HG02571 (cell line): Measurements from ENCODE around the gene MAGI3.

ENCODE experiments used
- ATAC-seq: cut with Tn5 transposase; IDR thresholded peaks from one replicate; pipeline ENCODE4 v1.9.1; 2021; ENCODE audit warnings: mild to moderate bottlenecking, moderate library complexity; ENCODE audit not compliant: unreplicated experiment

Gene MAGI3

GRCh38 chr1:113641396-113641795 is 251.1 kb downstream of the MAGI3 start:
- ATAC-seq, result no peak

DNA sequence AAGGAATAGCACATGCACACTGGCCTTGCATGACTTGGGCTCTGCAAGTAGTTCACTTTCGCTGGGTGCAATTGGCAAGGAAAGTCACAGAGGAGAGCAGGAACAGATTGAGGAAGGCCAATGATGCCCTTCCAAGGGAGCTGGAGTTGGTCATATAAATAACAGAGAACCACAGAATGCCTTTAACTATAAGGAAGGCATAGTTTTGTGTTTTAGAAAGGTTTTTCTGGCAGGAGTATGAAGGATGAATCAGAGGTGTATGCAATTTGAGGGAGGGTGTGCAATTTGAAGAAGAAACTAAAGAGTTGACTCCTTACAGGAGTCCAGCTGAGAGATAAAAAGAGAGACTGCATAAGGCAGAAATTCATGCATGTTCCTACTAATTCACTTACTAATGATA is 256.8 kb downstream of the MAGI3 start:
- ATAC-seq, result no peak

DNA sequence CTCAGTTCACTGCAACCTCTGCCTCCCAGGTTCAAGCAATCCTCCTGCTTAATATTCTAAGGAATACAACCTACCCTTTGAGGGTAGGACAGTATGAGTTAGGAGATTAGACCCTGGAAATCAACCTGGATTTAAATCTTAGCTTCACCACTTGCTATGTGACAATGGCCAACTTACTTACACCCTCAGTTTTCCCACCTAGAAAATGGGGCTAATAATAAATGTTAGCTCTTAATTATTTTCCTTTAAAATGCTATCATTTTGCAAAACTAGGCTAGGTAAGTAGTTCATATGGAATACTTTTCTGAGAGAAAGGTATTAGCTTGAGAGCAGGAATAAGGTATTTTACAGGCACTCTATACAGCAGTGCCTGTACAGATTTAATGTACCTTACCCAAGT is 258.2 kb downstream of the MAGI3 start:
- ATAC-seq, result no peak

DNA sequence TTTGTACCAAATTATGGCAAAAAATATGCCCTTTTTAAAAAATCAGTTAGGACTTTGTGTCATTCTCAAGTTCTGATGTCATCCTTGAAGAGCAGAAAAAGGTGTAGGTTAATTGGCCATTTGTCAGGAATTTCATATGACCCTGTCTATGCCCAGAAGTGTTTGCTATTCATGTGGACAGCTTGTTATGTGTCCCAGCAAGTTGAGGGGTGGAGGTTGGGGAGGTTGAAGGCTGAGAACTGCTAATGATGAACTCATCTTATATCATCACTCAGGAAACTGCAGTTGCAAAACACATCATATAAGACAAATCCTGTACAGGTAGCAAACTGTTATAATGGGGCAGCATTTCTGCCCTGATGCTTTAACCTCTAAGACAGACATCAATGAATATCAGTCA is 262.5 kb downstream of the MAGI3 start:
- ATAC-seq, result no peak

DNA sequence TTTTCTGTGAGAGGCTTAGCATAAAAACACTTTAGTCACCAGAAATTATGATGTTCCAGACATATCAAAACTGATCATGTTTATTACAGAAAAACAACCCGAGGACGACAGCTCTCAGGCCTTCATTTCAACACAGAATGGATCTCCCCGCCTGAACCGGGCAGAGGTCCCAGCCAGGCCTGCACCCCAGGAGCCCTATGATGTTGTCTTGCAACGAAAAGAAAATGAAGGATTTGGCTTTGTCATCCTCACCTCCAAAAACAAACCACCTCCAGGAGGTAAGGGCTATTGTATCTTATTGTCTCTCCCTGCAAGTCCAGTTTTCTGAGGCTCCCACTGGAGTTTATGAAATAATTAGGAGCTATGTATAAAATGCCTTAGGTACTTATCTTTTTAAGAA is 263.4 kb downstream of the MAGI3 start:
- no peak for ATAC-seq

GRCh38 chr1:113654883-113655282 is 264.6 kb downstream of the MAGI3 start:
- no peak for ATAC-seq

- no peak for ATAC-seq
Observed at GRCh38 chr1:113657126-113657525, 266.8 kb downstream of the MAGI3 start.

GRCh38 chr1:113657556-113658063 is 267.3 kb downstream of the MAGI3 start:
- ATAC-seq, result no peak

- ATAC-seq, result no peak
Observed at GRCh38 chr1:113659035-113659434, 268.7 kb downstream of the MAGI3 start.

GRCh38 chr1:113659556-113659955 is 269.2 kb downstream of the MAGI3 start:
- no peak for ATAC-seq

DNA sequence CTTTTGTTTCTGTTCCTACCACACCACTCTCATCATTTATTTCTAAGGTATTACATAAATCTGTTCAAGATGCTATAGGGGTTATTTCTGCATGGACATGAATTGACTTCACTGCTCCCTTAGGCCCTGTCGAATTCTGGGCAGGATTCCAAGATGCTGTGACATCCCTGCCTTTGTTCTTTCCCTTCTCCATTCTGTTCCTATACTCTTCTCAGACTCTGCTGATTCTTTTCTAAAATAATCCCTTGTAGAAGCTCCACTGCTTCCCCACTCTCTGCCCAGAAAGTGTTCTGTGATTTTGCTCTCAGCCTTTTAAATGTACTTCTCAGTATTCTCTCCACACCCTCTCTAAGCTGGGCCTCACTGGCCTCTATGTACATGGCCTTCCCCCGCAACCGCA is 269.8 kb downstream of the MAGI3 start:
- no peak for ATAC-seq

- no peak for ATAC-seq
Observed at GRCh38 chr1:113662101-113662500, 271.8 kb downstream of the MAGI3 start.

DNA sequence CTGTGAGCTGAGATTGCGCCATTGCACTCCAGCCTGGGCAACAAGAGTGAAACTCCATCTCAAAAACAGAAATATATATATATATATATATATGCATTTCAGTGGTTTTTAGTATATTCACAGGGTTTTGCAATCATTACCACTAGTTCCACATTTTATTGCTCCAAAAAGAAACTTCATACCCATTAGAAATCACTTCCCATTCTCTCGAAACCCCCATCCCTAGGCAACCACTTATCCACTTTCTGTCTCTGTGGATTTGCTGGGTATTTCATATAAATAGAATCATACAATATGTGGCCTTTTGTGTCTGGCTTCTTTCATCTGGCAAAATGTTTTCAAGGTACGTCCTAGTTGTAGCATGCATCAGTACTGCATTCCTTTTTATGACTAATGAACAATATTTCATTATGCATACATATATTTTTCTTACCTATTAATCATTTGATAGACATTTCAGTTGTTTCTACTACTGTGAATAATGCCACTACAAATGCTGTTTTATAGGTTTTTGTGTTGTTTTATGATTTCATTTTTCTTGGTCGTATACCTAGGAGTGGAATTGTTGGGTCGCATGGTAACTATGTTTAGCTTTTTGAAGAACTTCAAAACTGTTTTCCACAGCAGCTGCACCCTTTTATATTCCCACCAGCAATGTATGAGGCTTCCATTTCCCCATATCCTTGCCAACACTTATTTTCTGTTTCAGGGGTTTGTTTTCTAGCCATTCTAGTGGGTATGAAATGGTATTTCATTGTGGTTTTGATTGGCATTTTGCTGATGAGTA is 273.0 kb downstream of the MAGI3 start:
- no peak for ATAC-seq

DNA sequence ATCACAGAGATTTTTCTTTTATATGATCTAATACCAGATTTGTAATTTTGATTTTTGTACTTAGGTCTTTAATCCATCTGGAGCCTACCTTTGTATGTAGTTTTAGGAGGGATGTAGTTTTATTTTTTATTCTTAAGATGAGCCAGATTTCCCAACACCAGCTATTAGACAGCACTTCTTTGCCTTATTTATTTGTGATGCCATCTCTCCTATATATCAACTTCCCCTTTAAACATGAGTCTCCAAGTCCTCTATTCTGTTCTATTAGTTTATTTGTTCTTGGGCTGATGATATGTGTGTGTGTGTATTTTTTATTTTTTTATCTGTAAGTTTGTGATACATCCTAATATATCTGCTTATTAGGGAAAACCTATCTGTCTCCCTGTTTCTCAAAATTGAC is 274.8 kb downstream of the MAGI3 start:
- ATAC-seq, result no peak

- no peak for ATAC-seq
Observed at GRCh38 chr1:113666126-113666525, 275.8 kb downstream of the MAGI3 start.

DNA sequence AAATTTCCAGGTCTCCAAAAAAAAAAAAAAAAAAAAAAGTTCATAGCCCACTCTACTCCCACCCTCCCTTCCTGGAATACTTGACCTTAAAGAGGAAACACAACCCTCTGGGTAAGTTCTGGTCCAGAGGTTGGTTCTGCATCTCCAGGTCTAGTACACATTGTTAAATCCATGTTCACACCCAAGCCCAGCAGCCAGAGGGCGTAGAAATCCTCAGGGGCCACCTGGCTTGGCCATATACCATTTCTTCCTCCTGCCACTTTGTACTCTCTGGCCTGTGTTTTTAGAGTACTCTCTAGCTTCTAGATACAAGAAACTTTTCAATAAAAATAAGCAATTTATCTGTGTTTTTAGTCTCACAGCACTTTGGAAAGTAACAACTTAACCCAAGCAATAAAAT is 279.7 kb downstream of the MAGI3 start:
- no peak for ATAC-seq

- no peak for ATAC-seq
Observed at GRCh38 chr1:113670650-113671049, 280.3 kb downstream of the MAGI3 start.

DNA sequence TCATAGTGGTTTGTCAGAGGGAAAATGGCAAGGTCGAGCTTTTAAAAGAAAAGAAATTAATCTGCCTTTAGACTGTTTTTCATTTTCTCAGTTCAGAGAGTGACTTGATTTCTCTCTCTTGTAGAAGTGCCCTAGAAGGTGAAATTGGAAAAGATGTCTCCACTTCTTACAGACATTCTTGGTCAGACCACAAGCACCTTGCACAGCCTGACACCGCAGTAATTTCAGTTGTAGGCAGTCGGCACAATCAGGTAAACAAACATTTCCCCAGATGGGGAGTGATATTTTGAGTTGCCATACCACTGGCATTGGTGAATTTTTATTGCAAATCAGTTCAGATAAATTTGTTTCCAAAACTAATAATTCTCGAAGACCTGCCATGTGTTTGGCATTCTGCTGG is 282.2 kb downstream of the MAGI3 start:
- ATAC-seq, result no peak

DNA sequence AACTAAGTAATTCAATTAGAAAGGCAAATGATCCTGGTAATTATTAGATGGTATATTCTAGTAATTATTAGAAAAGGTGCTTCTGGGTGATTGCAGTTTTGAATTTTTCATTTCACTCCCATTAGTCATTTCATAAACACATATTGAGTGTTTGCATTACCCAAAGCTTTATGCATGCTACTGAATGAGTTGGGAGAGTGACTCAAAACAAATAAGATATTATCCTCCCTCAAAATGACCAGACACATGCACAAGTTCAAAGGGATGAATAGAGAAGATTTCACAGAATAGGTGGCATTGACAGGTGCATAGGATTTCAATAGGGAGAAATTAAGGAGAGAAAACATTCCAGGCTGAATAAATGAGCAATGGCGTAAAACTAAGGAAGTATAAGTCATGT is 284.3 kb downstream of the MAGI3 start:
- ATAC-seq, result no peak

DNA sequence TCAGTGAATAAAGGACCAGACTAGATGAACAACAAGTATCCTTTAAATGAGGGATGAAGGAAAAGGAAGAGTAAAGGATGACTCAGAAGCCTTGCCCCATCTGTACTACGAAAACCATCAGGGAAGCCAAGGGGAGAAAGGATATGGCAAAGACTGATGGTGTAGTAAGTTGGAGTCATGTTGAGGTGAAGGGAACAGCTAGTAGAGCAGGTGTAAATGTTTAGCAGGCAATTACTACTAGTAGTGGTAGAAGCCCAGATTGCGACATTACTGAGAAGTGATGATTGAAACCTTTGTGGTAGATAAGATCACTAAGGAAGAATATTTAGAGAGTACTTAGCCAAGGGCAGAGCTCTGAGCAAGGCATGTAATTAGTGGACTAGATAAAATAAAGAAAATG is 285.0 kb downstream of the MAGI3 start:
- no peak for ATAC-seq

DNA sequence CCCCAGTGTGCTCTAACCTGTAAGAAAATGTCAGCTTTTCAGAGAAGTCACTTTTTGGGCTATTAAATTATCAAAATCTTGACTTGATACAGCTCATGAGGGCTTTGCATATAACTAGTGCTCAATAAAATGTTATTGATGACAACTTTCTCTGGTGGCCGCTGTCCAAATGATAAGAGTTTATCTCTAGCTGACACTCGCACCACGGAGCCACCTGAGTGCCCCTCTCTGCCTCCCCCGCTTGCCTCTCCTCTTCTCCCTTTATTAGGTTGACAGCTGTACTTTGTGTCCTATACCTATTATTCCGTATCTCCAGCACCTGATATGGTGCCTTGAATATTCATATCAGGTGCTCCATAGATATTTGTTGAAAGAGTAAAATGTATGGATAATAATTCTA is 286.2 kb downstream of the MAGI3 start:
- no peak for ATAC-seq

DNA sequence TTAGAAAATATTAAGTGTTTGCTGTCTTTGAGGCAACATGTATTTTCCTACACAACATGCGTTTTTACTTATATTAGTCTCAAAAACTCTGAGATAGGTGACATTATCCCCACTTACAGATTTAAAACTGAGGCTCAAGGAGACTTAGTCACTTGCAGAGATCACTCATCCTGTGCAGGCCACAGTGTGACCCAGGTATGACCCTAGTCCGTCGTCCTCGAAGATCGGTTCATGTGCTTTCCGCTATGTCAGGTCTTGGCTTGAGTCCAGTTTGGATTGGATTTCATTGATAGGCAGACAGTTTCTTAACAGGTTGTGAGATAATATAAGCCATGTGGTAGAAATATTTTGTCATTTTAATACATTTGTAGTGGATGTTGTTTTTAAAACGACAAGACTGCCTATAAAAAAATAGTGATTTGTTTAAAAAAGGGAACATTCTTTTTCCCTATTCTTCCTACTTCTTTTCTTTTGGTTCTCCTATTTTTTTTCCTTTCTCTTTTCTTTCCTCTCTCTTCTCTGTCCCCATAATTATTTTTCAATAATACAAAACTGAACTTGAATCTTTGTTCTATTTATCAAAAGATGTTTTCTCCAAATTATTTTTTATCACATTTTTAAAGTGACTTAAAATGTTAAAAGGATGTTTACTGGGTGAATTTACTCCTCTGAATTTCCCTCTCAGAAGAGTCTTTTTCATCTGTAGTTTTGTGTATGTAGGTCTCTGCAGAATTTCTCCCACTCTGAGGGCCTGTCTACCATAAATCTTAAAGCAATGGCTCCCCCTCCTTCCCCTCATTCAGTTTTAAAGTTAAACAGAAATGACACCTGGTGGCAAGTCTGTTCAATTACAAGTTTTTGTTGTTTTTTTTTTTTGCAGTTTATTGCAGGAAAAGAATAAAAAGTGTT is 287.2 kb downstream of the MAGI3 start:
- ATAC-seq, result no peak
